Breast epithelium (tissue), 3 donors: ENCODE results near the gene GPX3.

Experiments used
- CTCF ChIP-seq, 3 donors: fragments of 450-650 bp; IDR thresholded peaks; one replicate each; pipeline ENCODE4 v1.5.1; 2016 to 2017; ENCODE audit warnings: antibody characterized with exemption in 3 of 3, mild to moderate bottlenecking in 3 of 3, moderate library complexity in 3 of 3
- POLR2A ChIP-seq: fragments of 450-650 bp; IDR thresholded peaks from one replicate; pipeline ENCODE4 v1.6.1; 2016; ENCODE audit warnings: antibody characterized with exemption, mild to moderate bottlenecking, moderate library complexity
- POLR2AphosphoS5 ChIP-seq, 3 donors: sonication (generic); formaldehyde crosslinking; IDR thresholded peaks; one replicate each; pipeline ENCODE4 v1.6.1; 2017; ENCODE audit warnings: antibody characterized with exemption in 3 of 3

GRCh38 chr5:151071848-151072629 lies 51.6 kb downstream of the GPX3 start:
- TF ChIP-seq CTCF (IDR thresholded peaks at IDR 0.05) (no peak), POLR2A (no peak), POLR2AphosphoS5 (IDR thresholded peaks at IDR 0.05) (no peak)
